ENCODE measurements around the gene NDFIP1. TPM values are rescaled to one million over a fixed set of nuclear protein-coding genes. Genes with fewer than 3 reads are reported as not detected.
"Not testable (repeated sequence)": the region's sequence is repeated elsewhere in the genome, so short reads cannot be mapped to it uniquely, and the experiment has no call there.

Gene NDFIP1
- total RNA-seq, 2 experiments from 2014 or later, result 185 to 192 TPM

- no peak overlapping the region for H3K4me3 ChIP-seq (ENCODE audit: low read length)
- DNase-seq (no peak), ATAC-seq (ENCODE audit: poor library complexity) (no peak)
- H3K36me3 ChIP-seq (ENCODE audit: insufficient read depth, low read length), result peaks cover 43% of the 10 kb centered on the region
- H3K9me3 ChIP-seq (ENCODE audit: control insufficient read depth in 1 of 2, insufficient read depth in 1 of 2, low read length in 2 of 2), result no peaks in the 10 kb centered on the region
- TF ChIP-seq, protein P1, sequence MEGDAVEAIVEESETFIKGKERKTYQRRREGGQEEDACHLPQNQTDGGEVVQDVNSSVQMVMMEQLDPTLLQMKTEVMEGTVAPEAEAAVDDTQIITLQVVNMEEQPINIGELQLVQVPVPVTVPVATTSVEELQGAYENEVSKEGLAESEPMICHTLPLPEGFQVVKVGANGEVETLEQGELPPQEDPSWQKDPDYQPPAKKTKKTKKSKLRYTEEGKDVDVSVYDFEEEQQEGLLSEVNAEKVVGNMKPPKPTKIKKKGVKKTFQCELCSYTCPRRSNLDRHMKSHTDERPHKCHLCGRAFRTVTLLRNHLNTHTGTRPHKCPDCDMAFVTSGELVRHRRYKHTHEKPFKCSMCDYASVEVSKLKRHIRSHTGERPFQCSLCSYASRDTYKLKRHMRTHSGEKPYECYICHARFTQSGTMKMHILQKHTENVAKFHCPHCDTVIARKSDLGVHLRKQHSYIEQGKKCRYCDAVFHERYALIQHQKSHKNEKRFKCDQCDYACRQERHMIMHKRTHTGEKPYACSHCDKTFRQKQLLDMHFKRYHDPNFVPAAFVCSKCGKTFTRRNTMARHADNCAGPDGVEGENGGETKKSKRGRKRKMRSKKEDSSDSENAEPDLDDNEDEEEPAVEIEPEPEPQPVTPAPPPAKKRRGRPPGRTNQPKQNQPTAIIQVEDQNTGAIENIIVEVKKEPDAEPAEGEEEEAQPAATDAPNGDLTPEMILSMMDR (IDR thresholded peaks at IDR 0.05), result no peak
- ChIA-PET POLR2A (no interaction called here), CTCF (no interaction called here)
- Mint-ChIP-seq H3K27ac (no peak overlapping the region), H3K4me3 (no peak overlapping the region), H3K27me3 (no peaks in the 10 kb centered on the region), H3K4me1 (ENCODE audit: low read depth) (peaks cover 16% of the 10 kb centered on the region), H3K36me3 (ENCODE audit: low read depth) (peaks cover 80% of the 10 kb centered on the region), H3K9me3 (no peaks in the 10 kb centered on the region)
- no peak overlapping the region for H3K27ac ChIP-seq (ENCODE audit: low read depth in 1 of 2, low read length in 2 of 2)
- intact Hi-C loops (cut with DNase I, micrococcal nuclease), result loop anchor here (2.0 to 10.0 kb wide), 6 partner anchors 168 to 711 kb away; partner anchors contain the start of gene SPRY4 (in 1 of the 2)
- no peaks in the 10 kb centered on the region for H3K27me3 ChIP-seq (ENCODE audit: control insufficient read depth in 1 of 2, insufficient read depth in 2 of 2, low read length in 2 of 2)
- H3K4me1 ChIP-seq (ENCODE audit: insufficient read depth, low read length), result no peaks in the 10 kb centered on the region
These were observed 45.3 kb downstream of the NDFIP1 start for GRCh38 chr5:142153674-142154448.

GRCh38 chr5:142154449-142154841, 45.9 kb downstream of the NDFIP1 start:
- H3K9me3 Mint-ChIP-seq; ATAC-seq (ENCODE audit: poor library complexity); H3K27ac Mint-ChIP-seq; H3K4me1 ChIP-seq (ENCODE audit: insufficient read depth, low read length); POLR2A ChIA-PET; H3K4me3 Mint-ChIP-seq; H3K27ac ChIP-seq (ENCODE audit: low read depth in 1 of 2, low read length in 2 of 2); H3K27me3 ChIP-seq (ENCODE audit: control insufficient read depth in 1 of 2, insufficient read depth in 2 of 2, low read length in 2 of 2); CTCF ChIA-PET; H3K9me3 ChIP-seq (ENCODE audit: control insufficient read depth in 1 of 2, insufficient read depth in 1 of 2, low read length in 2 of 2); H3K4me3 ChIP-seq (ENCODE audit: low read length); H3K27me3 Mint-ChIP-seq; DNase-seq: not testable (repeated sequence)
- Mint-ChIP-seq H3K36me3 (ENCODE audit: low read depth) (peaks cover 77% of the 10 kb centered on the region), H3K4me1 (ENCODE audit: low read depth) (peaks cover 18% of the 10 kb centered on the region)
- peaks cover 42% of the 10 kb centered on the region for H3K36me3 ChIP-seq (ENCODE audit: insufficient read depth, low read length)
- intact Hi-C loops (cut with DNase I, micrococcal nuclease), result loop anchor here (5.0 to 10.0 kb wide), 5 partner anchors 168 to 710 kb away; partner anchors contain the start of gene SPRY4 (in 1 of the 2)

GRCh38 chr5:142156839-142157463, 48.4 kb downstream of the NDFIP1 start:
- Mint-ChIP-seq H3K9me3 (no peaks in the 10 kb centered on the region), H3K4me1 (ENCODE audit: low read depth) (peaks cover 36% of the 10 kb centered on the region), H3K4me3 (no peak overlapping the region), H3K36me3 (ENCODE audit: low read depth) (peaks cover 57% of the 10 kb centered on the region), H3K27me3 (no peaks in the 10 kb centered on the region), H3K27ac (no peak overlapping the region)
- Histone ChIP-seq H3K27me3 (ENCODE audit: control insufficient read depth in 1 of 2, insufficient read depth in 2 of 2, low read length in 2 of 2) (no peaks in the 10 kb centered on the region), H3K36me3 (ENCODE audit: insufficient read depth, low read length) (peaks cover 26% of the 10 kb centered on the region), H3K27ac (ENCODE audit: low read depth in 1 of 2, low read length in 2 of 2) (no peak overlapping the region), H3K4me1 (ENCODE audit: insufficient read depth, low read length) (no peaks in the 10 kb centered on the region), H3K4me3 (ENCODE audit: low read length) (no peak overlapping the region), H3K9me3 (ENCODE audit: control insufficient read depth in 1 of 2, insufficient read depth in 1 of 2, low read length in 2 of 2) (no peaks in the 10 kb centered on the region)
- ChIA-PET POLR2A (interaction anchor here (0.6 kb wide), 1 partner anchor 629 kb away, joined by 3 read pairs; no protein-coding TSS in a partner anchor), CTCF (interaction anchor here (1.5 kb wide), 1 partner anchor 556 kb away, joined by 3 read pairs; no protein-coding TSS in a partner anchor)
- ATAC-seq (ENCODE audit: poor library complexity), result no peak
- intact Hi-C loops (cut with DNase I, micrococcal nuclease), result loop anchor here (5.0 to 10.0 kb wide), 5 partner anchors 65 to 708 kb away; partner anchors contain the start of gene SPRY4 (in 1 of the 2)
- TF ChIP-seq, protein P1 (IDR thresholded peaks at IDR 0.05), result no peak
- no peak for DNase-seq
